ENCODE results near the gene CEP70. TPM values are rescaled to one million over a fixed set of nuclear protein-coding genes. Genes with fewer than 3 reads are reported as not detected.

The CEP70 gene
- total RNA-seq, 1 experiment from 2014 or later: 32.6 TPM

DNA sequence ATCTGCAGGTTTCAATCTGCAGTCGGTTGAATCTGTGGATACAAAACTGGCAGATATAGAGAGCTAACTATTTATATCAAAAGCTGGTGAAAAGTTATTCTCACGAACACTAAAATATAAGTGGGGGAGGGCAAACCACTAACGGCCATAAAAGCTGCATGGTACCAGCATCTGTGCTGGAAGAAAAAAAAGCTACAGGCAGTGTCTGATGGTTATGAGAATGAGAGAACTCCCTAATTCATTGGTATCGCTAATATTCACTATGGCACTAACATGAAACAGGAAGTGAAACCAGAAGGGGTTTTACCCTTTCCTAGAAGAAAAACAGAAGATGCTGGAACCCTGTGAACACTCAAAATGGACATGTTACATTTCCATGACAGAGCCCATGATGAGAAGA, 15.9 kb downstream of the CEP70 start:
- Histone ChIP-seq H2BK5ac (ENCODE audit: insufficient read length, low read length) (no peak overlapping the region), H3K4me2 (ENCODE audit: insufficient read depth, insufficient read length, low read length) (no peak overlapping the region), H3K14ac (ENCODE audit: insufficient read depth, low read length) (no peak overlapping the region), H3K79me2 (ENCODE audit: insufficient read depth, low read length) (no peaks in the 10 kb centered on the region), H2AK5ac (ENCODE audit: insufficient read length, low read length) (no peak overlapping the region), H4K8ac (replicated peaks; ENCODE audit: insufficient read length, low read depth, low read length) (no peak overlapping the region), H3K4me1 (ENCODE audit: insufficient read depth, low read length) (peaks cover 6% of the 10 kb centered on the region; the same call in 1 of the 2 replicates), H3K23ac (ENCODE audit: insufficient read length, low read depth, low read length) (no peak overlapping the region), H3K23me2 (ENCODE audit: insufficient read length, low read depth, low read length, poor library complexity, severe bottlenecking) (no peaks in the 10 kb centered on the region), H2AFZ (ENCODE audit: low read length) (no peak overlapping the region), H2BK120ac (ENCODE audit: low read depth, low read length, poor library complexity, severe bottlenecking) (no peak overlapping the region), H3K18ac (ENCODE audit: insufficient read length, low read depth, low read length) (no peak overlapping the region), H3K9ac (ENCODE audit: extremely low read depth, insufficient read length, low read length) (no peak overlapping the region), H4K91ac (ENCODE audit: insufficient read length, low read depth, low read length) (no peak overlapping the region), H3K4ac (ENCODE audit: low read depth, low read length) (no peak overlapping the region), H3K9me3 (ENCODE audit: control insufficient read depth, low read depth, low read length) (peaks cover 5% of the 10 kb centered on the region), H3K27ac (ENCODE audit: insufficient read length, low read depth, low read length) (no peak overlapping the region), H2BK15ac (ENCODE audit: low read depth, low read length) (no peak overlapping the region), H3K79me1 (ENCODE audit: insufficient read depth, low read depth, low read length, poor library complexity, severe bottlenecking) (no peaks in the 10 kb centered on the region), H2BK20ac (ENCODE audit: low read depth, low read length, poor library complexity, severe bottlenecking) (no peak overlapping the region), H2BK12ac (ENCODE audit: insufficient read length, low read depth, low read length) (no peak overlapping the region), H4K20me1 (ENCODE audit: control insufficient read depth, insufficient read depth, insufficient read length) (no peaks in the 10 kb centered on the region), H3T11ph (ENCODE audit: low read length) (no peak overlapping the region), H3K27me3 (ENCODE audit: insufficient read depth, low read length) (no peaks in the 10 kb centered on the region), H3K56ac (ENCODE audit: insufficient read length, low read depth, low read length) (no peak overlapping the region), H4K5ac (ENCODE audit: insufficient read length, low read depth, low read length) (no peak overlapping the region)
- Mint-ChIP-seq H3K4me3 (no peak overlapping the region), H3K27me3 (ENCODE audit: low read depth) (peaks cover 1% of the 10 kb centered on the region; the same call in 1 of the 2 replicates), H3K27ac (no peak overlapping the region), H3K9me3 (peaks cover 26 to 34% of the 10 kb centered on the region in 2 experiments), H3K36me3 (ENCODE audit: insufficient read depth in 1 of 3, low read depth in 3 of 3) (peaks cover 28 to 38% (median 35%) of the 10 kb centered on the region in 3 experiments), H3K4me1 (peaks cover 24 to 25% of the 10 kb centered on the region in 2 experiments)
- TF ChIP-seq, protein P1, sequence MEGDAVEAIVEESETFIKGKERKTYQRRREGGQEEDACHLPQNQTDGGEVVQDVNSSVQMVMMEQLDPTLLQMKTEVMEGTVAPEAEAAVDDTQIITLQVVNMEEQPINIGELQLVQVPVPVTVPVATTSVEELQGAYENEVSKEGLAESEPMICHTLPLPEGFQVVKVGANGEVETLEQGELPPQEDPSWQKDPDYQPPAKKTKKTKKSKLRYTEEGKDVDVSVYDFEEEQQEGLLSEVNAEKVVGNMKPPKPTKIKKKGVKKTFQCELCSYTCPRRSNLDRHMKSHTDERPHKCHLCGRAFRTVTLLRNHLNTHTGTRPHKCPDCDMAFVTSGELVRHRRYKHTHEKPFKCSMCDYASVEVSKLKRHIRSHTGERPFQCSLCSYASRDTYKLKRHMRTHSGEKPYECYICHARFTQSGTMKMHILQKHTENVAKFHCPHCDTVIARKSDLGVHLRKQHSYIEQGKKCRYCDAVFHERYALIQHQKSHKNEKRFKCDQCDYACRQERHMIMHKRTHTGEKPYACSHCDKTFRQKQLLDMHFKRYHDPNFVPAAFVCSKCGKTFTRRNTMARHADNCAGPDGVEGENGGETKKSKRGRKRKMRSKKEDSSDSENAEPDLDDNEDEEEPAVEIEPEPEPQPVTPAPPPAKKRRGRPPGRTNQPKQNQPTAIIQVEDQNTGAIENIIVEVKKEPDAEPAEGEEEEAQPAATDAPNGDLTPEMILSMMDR (conservative IDR thresholded peaks at IDR 0.05): no peak
- no peak for DNase-seq
- WGBS (ENCODE audit: extremely low coverage, insufficient read length, low lambda C conversion rate): no CpG with 5 or more reads among the region's 4 CpGs

All from H9 (cell line).